Esophagus squamous epithelium (tissue), 5 donors: ENCODE data around the gene LBHD2. TPM values are rescaled to one million over a fixed set of nuclear protein-coding genes. Genes with fewer than 3 reads are reported as not detected.
A peak's percentile ranks its signal among the peaks of the same experiment; 100 is the strongest.

Experiments used
- DNase-seq: peaks from one replicate; lab custom pipeline; 2025; lab: John Stamatoyannopoulos, UW
- H3K27ac ChIP-seq, 4 donors: fragments of 200-600 bp; sonication (generic); one replicate each; pipeline ENCODE4 v1.5.1; 2016 to 2019; ENCODE audit warnings: mild to moderate bottlenecking in 1 of 4
- H3K27me3 ChIP-seq, 4 donors: fragments of 200-600 bp; sonication (generic); 1 replicate in 3 of 4; 2 replicates in 1 of 4; pipeline versions ENCODE4 v1.5.1 to v1.6.0; 2017 to 2021; ENCODE audit warnings: antibody characterized with exemption in 1 of 4
- H3K36me3 ChIP-seq, 3 donors: fragments of 200-600 bp; sonication (generic); one replicate each; pipeline ENCODE4 v1.5.1; 2016 to 2019
- H3K4me1 ChIP-seq, 3 donors: fragments of 200-600 bp; sonication (generic); one replicate each; pipeline ENCODE4 v1.5.1; 2017 to 2019
- H3K4me3 ChIP-seq, 4 donors: fragments of 200-600 bp; sonication (generic); 1 replicate in 3 of 4; 2 replicates in 1 of 4; pipeline ENCODE4 v1.5.1; 2016 to 2019; ENCODE audit warnings: mild to moderate bottlenecking in 2 of 4, moderate library complexity in 1 of 4
- H3K9me3 ChIP-seq, 3 donors: fragments of 200-600 bp; sonication (generic); one replicate each; pipeline ENCODE4 v1.5.1; 2016 to 2019
- POLR2A ChIP-seq, 4 donors: fragments of 450-650 bp; IDR thresholded peaks; one replicate each; pipeline ENCODE4 v1.6.1; 2017; ENCODE audit warnings: antibody characterized with exemption in 4 of 4, mild to moderate bottlenecking in 4 of 4, moderate library complexity in 3 of 4
- WGBS, 2 donors: methylation state at CpG; one replicate each; pipeline ENCODE4 v1.1.5; 2018; 5-methylcytosine and 5-hydroxymethylcytosine counted together
- intact Hi-C: fragments of 100-400 bp; cut with DNase I; formaldehyde crosslinking; loops from one replicate; pipeline ENCODE4 v1.15.0; 2022
- total RNA-seq, 4 donors: library from RNA; depleted of rRNA; stranded (reverse); fragments of >200 nt; gene quantifications; one replicate each; pipeline ENCODE4 v1.1.0, GENCODE V29; 2016
- TF ChIP-seq, protein P1 (sequence below), 6 experiments: fragments of 450-650 bp in 4 of 6; fragments of 200-600 bp in 2 of 6; sonication (generic) in 2 of 6; IDR thresholded peaks; one replicate each; pipeline ENCODE4 v1.5.1; 2016 to 2019; ENCODE audit warnings: antibody characterized with exemption in 6 of 6, mild to moderate bottlenecking in 4 of 6, moderate library complexity in 4 of 6
- donor health status: DM: yes; HTN: yes; CAD: no.

Gene LBHD2
- total RNA-seq, 4 donors from 2014 or later: 1.1 TPM; not detected in 3

DNA sequence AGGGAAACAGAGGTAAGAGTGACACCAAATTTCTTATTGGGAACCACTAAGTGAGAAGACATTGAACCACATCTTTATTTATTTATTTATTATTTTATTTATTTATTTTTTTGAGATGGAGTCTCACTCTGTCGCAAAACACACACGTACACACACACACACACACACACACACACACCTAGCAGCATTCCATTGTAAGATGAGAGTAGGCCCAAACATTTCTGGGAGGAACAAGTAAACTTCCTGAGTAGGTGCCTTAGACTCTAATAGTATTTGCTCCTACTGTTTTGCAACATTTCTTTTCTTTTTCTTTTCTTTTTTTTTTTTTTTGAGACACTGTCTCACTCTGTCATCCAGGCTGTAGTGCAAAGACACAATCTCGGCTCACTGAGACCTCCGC lies 19.6 kb upstream of the LBHD2 start:
- H3K27ac ChIP-seq: peak overlapping the region in 1 of 4 donors; percentile 96
- H3K27me3 ChIP-seq: no peaks in the 10 kb centered on the region
- no peak overlapping the region for H3K4me3 ChIP-seq
- no peaks in the 10 kb centered on the region for H3K9me3 ChIP-seq
- 90 to 94% methylated on average over 4 of the region's 4 CpGs for WGBS, 2 donors
- intact Hi-C loops: no loop called here
- TF ChIP-seq POLR2A (IDR thresholded peaks at IDR 0.05): no peak
- TF ChIP-seq, protein P1, sequence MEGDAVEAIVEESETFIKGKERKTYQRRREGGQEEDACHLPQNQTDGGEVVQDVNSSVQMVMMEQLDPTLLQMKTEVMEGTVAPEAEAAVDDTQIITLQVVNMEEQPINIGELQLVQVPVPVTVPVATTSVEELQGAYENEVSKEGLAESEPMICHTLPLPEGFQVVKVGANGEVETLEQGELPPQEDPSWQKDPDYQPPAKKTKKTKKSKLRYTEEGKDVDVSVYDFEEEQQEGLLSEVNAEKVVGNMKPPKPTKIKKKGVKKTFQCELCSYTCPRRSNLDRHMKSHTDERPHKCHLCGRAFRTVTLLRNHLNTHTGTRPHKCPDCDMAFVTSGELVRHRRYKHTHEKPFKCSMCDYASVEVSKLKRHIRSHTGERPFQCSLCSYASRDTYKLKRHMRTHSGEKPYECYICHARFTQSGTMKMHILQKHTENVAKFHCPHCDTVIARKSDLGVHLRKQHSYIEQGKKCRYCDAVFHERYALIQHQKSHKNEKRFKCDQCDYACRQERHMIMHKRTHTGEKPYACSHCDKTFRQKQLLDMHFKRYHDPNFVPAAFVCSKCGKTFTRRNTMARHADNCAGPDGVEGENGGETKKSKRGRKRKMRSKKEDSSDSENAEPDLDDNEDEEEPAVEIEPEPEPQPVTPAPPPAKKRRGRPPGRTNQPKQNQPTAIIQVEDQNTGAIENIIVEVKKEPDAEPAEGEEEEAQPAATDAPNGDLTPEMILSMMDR (IDR thresholded peaks at IDR 0.05): no peak
- peaks cover 22 to 59% (median 32%) of the 10 kb centered on the region in 3 donors for H3K4me1 ChIP-seq
- H3K36me3 ChIP-seq: no peaks in the 10 kb centered on the region
- DNase-seq: no peak

DNA sequence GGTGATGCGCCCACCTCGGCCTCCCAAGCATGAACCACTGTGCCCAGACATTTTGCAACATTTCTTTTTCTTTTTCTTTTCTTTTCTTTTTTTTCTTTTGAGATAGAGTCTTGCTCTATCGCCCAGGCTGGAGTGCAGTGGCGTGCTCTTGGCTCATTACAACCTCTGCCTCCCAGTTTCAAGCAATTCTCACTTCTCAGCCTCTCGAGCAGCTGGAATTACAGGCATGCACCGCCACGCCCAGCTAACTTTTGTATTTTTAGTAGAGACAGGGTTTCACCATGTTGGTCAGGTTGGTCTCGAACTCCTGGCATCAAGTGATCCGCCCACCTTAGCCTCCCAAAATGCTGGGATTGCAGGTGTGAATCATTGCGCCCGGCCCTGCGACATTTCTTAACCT lies 19.0 kb upstream of the LBHD2 start:
- WGBS, 2 donors: 81 to 87% methylated on average over 6 to 12 of the region's 12 CpGs
- TF ChIP-seq, protein P1 (IDR thresholded peaks at IDR 0.05): no peak
- TF ChIP-seq POLR2A (IDR thresholded peaks at IDR 0.05): no peak
- H3K27ac ChIP-seq: peak overlapping the region in 3 of 4 donors; percentile 87 to 96 (median 93)
- H3K4me1 ChIP-seq: peaks cover 22 to 53% (median 30%) of the 10 kb centered on the region in 3 donors
- intact Hi-C loops: no loop called here
- H3K27me3 ChIP-seq: no peaks in the 10 kb centered on the region
- no peaks in the 10 kb centered on the region for H3K9me3 ChIP-seq
- H3K36me3 ChIP-seq: no peaks in the 10 kb centered on the region
- DNase-seq: no peak
- no peak overlapping the region for H3K4me3 ChIP-seq

DNA sequence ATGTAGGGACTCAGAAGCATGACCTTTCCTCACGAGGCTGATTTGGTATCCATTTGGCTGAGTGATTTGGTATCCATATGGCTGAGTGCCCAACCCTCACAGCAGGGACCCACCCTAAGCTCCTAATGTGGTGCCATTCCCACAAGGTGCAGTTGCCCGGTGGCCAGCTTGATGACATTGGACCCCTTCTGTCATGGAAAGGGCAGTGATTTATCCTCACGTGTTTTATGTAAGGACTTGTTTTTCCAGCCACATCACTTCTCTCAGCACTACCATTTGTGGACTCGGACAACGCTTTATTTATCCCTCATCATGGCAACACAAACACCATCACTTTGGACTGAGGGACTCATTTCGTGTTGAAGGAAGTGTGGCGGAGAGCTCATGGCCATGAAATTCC lies 18.1 kb upstream of the LBHD2 start:
- H3K4me1 ChIP-seq: peaks cover 22 to 53% (median 30%) of the 10 kb centered on the region in 3 donors
- no peak overlapping the region for H3K4me3 ChIP-seq
- intact Hi-C loops: no loop called here
- DNase-seq: no peak
- no peaks in the 10 kb centered on the region for H3K9me3 ChIP-seq
- no peaks in the 10 kb centered on the region for H3K36me3 ChIP-seq
- H3K27me3 ChIP-seq: no peaks in the 10 kb centered on the region
- TF ChIP-seq, protein P1 (IDR thresholded peaks at IDR 0.05): no peak
- TF ChIP-seq POLR2A (IDR thresholded peaks at IDR 0.05): no peak
- 72 to 82% methylated on average over 6 to 7 of the region's 7 CpGs for WGBS, 2 donors
- peak overlapping the region; percentile 80 to 96 (median 90) for H3K27ac ChIP-seq

DNA sequence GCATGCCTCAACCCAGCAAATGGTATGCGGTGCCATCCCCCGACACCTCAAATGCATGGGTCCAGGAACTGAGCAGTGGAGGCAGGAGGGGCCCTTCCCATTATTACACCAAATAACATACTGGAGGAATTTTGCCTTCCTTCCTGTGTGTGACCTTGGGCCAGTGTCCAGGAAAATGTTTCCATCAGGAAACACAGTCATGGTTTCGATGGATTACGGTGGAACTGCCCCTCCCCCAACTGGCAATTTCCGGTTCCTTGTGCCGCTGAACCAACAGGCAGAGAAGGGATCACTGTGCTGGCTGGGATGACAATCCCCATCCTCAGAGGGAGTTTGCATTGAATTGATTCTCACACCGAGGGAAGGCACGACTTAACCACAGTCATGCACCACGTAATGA lies 17.6 kb upstream of the LBHD2 start:
- Histone ChIP-seq H3K27me3 (no peaks in the 10 kb centered on the region), H3K4me1 (peaks cover 27 to 59% (median 35%) of the 10 kb centered on the region in 3 donors), H3K27ac (peak overlapping the region; percentile 80 to 96 (median 90)), H3K36me3 (no peaks in the 10 kb centered on the region), H3K9me3 (no peaks in the 10 kb centered on the region), H3K4me3 (no peak overlapping the region)
- no peak for DNase-seq
- WGBS, 2 donors: 62 to 89% methylated on average over 5 to 6 of the region's 9 CpGs
- TF ChIP-seq, protein P1 (IDR thresholded peaks at IDR 0.05): no peak
- TF ChIP-seq POLR2A (IDR thresholded peaks at IDR 0.05): no peak
- intact Hi-C loops: no loop called here

DNA sequence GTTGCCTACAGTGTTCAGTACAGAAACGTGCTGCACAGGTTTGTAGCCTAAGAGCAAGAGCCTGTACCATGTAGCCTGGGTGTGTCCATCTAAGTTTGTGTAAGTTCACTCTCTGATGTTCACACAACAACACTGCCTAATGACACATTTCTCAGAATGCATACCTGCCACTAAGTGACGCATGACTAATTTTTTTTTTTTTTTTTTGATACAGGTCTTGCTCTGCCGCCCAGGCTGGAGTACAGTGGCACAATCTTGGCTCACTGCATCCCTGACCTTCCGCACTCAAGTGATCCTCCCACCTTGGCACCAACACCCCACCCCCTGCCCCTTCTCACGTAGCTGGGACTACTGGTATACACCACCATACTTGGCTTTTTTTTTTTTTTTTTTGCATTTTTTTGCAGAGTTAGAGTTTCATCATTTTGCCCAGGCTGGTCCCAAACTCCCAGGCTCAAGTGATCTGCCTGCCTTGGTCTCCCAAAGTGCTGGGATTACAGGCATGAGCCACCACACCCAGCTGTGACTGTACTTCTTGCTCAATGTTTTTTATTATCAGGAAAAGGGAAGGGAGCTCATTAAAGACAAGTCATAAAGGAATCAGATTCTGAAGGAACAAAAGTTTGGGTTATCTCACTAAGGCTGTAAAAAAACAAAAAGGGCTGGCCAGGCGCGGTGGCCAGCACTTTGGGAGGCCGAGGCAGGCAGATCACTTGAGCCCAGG lies 16.6 kb upstream of the LBHD2 start:
- intact Hi-C loops: no loop called here
- peak overlapping the region; percentile 87 to 96 (median 93) for H3K27ac ChIP-seq
- TF ChIP-seq, protein P1 (IDR thresholded peaks at IDR 0.05): no peak
- TF ChIP-seq POLR2A (IDR thresholded peaks at IDR 0.05): no peak
- no peaks in the 10 kb centered on the region for H3K36me3 ChIP-seq
- 25 to 38% methylated on average over 5 to 8 of the region's 8 CpGs for WGBS, 2 donors
- H3K27me3 ChIP-seq: no peaks in the 10 kb centered on the region
- DNase-seq: no peak
- no peak overlapping the region for H3K4me3 ChIP-seq
- H3K9me3 ChIP-seq: no peaks in the 10 kb centered on the region
- peaks cover 37 to 65% (median 45%) of the 10 kb centered on the region in 3 donors for H3K4me1 ChIP-seq
